Measurements from ENCODE around the gene EI24.

DNA sequence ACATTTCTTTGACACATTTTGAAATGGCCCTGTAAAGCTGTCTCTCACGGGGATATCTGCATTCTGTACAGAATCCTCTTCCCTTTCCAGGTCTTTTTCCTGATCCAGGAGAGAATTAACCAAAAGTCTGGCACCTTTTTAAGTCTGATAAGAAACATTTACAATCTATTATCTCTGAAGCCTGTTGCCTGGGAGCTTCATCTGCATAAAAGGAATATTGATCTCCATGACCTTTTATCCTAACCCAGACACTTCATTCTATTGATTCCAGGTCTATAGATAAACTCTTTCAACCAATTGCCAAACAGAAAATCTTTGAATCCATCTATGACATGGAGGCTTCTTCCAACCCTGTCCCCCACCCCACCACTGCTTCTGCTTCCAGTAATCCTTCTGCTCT is 33.7 kb upstream of the EI24 start:
- TF ChIP-seq ISL1 (CRISPR knock-in tag; IDR thresholded peaks at IDR 0.05), result no peak
- no peak for TF ChIP-seq PATZ1 (CRISPR knock-in tag; IDR thresholded peaks at IDR 0.05; ENCODE audit: borderline replicate concordance)
- TF ChIP-seq ARNTL (CRISPR knock-in tag; IDR thresholded peaks at IDR 0.05; ENCODE audit: borderline replicate concordance, low read depth), result no peak
- no peak for TF ChIP-seq ESRRG (CRISPR knock-in tag; IDR thresholded peaks at IDR 0.05)
- no peak for TF ChIP-seq GLIS3 (CRISPR knock-in tag; IDR thresholded peaks at IDR 0.05)
- TF ChIP-seq ZC3H10 (CRISPR knock-in tag; IDR thresholded peaks at IDR 0.05), result no peak
- no peak for TF ChIP-seq ZNF70 (CRISPR knock-in tag; IDR thresholded peaks at IDR 0.05)
- TF ChIP-seq TCF4 (CRISPR knock-in tag; IDR thresholded peaks at IDR 0.05; ENCODE audit: borderline replicate concordance), result no peak

All from SK-N-SH treated with all-trans-retinoic acid at 6 μM for 48 hours (cell line).